NCI-H2081 (cell line): Measurements from ENCODE around the gene SPPL2C.
A peak's percentile ranks its signal among the peaks of the same experiment; 100 is the strongest.

Source experiments
- DNase-seq, 2 experiments: peaks; one replicate each; lab custom pipeline; 2025; lab: John Stamatoyannopoulos, UW

The SPPL2C gene, protein sequence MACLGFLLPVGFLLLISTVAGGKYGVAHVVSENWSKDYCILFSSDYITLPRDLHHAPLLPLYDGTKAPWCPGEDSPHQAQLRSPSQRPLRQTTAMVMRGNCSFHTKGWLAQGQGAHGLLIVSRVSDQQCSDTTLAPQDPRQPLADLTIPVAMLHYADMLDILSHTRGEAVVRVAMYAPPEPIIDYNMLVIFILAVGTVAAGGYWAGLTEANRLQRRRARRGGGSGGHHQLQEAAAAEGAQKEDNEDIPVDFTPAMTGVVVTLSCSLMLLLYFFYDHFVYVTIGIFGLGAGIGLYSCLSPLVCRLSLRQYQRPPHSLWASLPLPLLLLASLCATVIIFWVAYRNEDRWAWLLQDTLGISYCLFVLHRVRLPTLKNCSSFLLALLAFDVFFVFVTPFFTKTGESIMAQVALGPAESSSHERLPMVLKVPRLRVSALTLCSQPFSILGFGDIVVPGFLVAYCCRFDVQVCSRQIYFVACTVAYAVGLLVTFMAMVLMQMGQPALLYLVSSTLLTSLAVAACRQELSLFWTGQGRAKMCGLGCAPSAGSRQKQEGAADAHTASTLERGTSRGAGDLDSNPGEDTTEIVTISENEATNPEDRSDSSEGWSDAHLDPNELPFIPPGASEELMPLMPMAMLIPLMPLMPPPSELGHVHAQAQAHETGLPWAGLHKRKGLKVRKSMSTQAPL

DNA sequence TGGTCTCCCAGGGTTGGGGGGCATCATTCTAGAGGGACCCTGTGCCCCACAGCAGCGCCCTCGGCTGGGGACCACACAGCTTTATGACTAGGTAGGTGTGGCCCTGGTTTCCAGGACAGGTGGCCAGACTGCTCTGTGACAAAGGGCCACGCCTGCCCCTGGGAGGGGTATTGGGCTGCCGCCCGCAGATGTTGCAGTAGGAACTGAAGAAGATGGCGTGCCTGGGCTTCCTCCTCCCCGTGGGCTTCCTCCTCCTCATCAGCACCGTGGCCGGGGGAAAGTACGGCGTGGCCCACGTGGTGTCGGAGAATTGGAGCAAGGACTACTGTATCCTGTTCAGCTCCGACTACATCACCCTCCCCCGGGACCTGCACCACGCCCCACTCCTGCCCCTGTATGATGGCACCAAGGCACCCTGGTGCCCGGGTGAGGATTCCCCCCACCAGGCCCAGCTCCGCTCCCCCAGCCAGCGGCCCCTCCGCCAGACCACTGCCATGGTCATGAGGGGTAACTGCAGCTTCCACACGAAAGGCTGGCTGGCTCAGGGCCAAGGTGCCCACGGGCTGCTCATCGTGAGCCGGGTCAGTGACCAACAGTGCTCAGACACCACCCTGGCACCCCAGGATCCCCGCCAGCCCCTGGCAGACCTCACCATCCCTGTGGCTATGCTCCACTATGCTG, at the start of gene SPPL2C:
Gene SPPL2C, plus strand, starts transcription at position 187 of the 681 bp plus-strand sequence. Its CDS starts 26 bp downstream, at position 213.
- DNase-seq: no peak

DNA sequence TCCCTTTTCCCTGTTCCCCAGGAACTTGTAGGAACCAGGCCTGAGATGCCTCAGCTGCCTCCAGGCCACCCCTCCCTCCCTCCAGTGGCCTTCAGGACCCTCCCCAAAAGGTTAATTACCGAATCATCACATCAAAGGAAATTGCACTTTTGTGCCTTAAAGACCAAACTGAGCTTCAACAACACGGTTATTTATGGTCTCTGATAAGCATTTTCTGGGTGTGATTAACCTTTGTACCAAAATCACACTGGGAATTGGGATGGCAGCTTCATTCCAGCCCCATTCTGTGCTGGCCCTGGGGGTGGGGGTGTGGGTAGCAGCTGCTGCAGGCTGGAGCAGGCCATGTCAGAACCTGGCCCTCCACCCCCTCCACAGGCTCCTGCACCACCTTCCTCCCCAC, 43.9 kb upstream of the SPPL2C start:
- no peak for DNase-seq

DNA sequence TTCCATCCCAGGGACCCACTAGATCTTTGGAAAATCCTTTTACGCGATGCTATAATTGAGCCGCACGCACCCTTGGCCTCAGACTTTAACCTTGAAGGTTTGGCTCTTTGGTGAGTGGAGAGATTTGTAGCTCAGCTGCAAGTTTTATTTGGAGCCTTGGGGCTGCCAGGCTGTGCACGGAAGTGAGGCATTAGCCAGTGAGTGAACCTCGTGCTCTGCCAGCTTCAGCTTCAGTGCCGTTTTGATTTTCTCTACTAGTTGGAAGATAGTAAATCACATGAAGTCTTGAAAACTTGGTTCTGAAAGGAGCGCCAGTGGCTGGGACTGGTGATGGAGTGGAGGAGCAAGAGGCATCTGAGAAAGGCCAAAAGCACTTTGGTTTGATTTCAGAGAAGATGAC, 43.3 kb upstream of the SPPL2C start:
- no peak for DNase-seq

DNA sequence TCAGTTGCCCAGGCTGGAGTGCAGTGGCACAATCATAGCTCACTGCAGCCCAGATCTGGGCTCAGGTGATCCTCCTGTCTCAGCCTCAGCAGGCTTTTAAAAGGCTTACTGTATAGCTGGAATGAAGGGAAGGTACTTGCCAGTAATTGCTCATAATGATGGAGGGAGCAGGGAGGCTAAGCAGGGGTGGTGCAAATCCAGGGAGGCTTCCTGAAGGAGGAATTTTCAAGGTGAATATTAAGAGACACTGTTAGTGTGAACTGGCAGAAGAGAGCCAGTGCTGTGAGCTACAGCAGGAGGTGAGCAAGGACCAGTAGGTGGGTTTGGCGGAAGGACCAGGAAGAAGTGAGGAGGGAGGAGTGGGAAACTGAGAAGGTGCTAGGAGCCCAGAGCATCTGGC, 35.8 kb upstream of the SPPL2C start:
- DNase-seq: no peak

DNA sequence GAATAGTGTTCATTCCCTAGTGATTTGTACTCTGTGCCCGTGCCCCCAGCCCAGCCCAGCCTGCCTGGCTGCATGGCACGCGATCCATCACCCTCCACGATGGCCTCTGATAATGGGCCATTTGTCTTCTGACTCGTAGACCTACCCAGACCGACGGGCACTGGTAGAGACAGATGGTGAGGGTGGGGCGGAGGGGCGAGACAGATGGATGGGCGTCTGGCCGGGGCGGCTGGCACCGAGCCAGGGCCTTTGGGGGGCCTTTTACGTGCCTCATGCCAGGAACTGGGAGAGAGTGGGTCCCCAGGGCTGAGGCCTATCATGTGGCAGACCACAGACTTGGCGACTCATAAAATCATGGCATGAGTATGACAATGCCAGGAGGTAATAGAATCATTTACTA, 35.2 kb upstream of the SPPL2C start:
- DNase-seq: peak in 1 of 2 experiments; percentile 46

DNA sequence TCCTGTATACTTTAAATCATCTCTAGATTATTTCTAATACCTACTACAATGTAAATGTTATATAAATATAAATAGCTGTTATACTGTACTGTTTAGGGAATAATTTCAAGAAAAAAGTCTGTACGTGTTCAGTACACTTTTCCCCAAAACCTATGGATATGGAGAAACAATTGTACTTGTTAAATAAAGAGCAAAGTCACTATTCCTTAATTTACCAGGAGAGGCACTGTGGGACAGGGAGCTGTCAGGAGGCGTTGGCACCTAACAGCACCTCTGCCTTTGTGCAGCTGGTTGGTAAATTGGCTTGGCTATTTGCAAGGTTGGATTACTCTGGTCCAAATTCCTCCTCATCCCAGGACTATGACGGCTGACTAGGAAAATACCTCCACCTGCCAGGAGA, 32.6 kb upstream of the SPPL2C start:
- peak; percentile 13 to 21 for DNase-seq

DNA sequence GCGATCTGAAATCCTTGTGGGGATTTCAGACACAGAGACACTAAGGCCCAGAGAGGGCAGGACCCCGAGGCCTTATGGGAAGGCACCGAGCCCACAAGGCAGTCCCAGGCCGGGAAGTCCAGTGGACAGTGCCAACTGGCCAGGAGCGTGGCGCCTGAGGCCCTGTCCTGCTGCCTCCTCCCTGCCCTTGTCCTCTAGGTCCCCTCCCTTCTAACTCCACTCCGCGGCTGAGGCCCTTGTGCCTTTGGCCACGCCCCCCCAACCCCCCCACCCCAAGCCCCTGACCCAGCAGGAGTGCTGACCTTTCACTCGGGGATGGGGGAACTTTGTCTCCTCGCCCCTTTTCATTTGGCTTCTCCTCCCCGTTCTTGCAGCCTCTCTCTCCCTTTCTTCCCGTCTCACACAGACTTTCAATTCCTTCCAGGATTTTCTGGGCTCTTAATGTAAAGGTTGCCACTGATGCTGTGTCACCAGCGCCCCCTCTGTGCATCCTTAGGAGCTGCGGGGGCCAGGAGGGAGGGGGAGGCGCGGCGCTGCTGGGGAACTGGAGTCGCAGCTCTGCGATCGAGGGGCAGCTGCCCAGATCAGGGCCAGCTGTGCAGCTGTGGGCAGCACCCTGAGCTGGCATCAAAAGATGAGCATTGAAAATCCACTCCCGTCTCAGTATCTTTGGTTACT, 31.5 kb upstream of the SPPL2C start:
- no peak for DNase-seq

DNA sequence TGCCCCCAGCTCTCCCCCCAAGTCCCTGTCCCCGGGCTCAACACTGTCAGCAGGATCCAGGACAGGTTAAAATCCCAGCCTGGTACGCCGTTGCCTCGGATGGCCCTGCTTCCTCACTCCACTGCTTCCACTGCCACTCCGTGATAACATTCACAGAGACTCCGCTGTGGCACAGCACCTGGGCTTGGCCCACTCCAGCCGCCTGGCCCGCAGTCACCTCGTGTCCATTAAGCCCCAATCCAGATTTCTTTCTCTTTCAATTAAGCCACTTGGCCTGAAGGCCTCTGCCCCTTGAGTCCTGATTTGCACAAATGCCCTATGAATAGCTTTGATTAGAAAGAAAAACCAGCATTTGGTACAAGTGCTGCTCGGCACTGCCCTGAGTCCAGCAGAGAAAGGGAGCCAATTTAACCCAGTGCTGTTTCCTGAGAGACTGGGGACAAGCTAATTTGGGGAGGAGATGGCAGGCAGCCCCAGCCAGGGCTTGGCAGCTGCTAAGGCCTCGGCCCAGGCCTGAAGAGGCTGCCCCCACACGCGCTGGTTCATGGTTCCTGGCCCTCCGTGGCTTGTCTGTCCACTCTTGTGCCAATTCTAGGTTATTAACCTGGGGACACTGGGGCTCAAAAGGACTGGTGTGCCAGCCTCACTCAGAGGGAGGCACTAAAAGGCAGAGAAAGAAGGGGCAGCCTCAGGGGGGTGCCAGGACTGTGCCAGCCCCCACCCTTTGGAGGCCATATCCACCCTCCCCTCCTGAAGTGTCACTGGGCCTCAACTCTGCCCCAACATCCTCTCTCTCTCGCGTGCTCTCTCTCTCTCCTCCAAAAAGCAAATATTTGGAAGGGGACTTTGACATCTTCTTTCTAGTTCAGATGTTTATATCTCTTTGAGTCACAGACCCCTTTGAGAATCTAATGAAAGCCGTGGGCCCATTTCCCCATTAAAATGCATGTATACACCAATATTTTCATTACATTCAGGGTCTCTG, 29.8 kb upstream of the SPPL2C start:
- no peak for DNase-seq

DNA sequence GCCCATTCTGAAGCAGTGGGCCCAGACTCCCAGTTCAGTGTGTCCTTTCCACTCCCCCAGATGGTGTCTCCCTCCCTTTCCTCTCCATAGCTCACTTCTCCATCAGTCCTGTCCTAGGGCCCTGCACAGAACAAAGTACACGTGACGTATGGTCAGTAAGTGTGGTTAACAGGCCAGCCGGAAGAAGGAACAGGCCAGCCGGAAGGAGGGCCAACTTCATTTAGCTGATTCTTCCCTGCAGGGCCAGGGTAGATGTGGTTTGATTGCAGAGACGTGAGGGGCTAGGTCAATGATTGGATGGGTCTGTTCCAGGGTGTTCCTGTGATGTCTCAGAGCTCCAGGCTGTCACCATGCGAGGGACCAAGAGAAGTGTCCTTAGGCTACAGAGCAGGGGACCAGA, 28.9 kb upstream of the SPPL2C start:
- no peak for DNase-seq

DNA sequence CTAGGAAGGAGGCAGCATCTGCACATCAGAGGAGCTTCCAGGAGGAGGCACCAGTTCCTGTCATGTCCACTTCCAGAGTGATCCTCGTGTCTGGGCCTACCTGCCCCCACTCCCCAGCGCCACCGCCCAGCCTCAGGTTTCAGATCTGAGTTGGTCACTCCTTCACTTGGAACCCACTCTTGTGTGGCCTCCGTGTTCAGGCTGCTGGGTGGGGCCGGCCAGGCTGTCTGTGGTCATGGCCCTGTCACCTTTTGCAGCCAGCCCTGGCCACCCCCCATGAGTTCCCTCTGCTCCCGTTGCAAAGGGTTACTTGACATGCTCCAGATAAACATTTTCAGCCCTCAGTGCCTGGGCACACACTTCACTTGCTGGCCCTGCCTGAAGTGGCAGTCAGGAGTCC, 26.6 kb upstream of the SPPL2C start:
- DNase-seq: no peak

DNA sequence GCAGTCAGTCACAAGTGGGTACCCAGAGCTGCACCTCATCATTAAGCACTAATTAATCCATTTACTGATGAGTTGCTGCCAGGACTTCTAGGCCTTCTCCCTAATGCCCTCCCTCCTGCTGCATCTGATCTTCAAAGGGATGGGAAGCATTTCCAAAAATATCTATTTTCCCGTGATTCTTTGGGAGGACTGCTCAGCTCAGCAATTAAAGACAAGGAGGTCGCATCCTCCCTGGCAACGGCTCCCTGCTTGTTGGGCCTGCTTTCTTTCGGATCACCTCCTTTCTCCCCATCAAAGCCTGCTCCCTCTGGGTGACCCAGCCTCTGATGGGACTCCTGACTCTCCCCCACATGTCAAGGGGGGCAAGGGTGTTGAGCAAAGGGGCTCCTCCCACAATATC, 26.0 kb upstream of the SPPL2C start:
- DNase-seq: no peak

DNA sequence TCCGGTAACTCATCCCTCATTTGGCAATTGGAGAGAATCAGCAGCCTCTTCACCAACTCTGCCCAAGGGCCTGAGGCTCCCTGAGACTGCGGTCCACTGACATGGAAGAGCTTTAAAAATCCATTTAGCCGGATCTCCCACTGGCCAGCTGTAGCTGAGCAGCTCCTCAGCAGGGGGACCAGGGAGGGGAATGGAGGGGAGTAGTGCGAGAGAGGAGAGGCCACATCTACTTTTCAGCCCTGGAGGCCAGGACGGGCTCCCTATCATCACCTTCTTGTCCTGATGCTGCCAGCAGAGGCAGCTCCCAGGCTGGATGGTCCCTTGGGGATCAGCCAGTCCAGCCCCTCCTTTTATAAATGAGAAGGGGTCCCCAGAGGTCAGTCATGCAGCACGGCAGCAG, 25.0 kb upstream of the SPPL2C start:
- no peak for DNase-seq

DNA sequence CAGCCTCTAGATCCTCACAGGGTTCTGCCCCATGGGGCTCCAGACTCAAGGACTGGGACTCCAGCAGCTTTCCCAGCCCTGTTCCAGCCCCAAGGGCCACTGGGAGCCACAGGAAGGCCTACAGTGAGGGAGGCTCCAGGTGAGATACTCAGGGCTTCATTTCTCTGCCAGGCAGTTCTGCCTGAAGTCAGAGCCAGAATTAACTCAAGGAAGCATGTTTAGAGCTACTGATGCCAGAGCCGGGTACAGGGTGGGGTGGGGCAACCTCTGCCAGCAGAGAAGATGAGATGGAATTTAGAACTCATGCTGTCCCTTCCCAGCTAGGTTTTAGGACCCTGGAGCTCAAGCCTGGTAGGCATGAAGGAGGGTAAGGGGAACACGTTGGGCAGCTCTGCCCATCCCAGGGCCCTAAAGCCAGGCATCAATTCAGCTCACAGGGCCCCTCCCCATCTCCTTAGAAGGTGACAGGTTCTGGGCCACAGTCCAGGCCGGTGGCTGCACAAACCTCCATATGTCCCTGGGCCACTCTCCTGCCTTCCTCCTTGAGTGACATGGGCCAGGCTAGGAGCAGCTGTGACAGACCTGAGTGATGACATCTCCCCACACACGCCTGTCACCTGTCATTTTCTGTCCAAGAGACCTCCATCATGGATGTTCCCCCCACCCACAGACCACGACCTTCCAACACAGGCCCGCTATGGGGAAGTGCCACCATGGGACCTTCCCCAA, 24.5 kb upstream of the SPPL2C start:
- no peak for DNase-seq

DNA sequence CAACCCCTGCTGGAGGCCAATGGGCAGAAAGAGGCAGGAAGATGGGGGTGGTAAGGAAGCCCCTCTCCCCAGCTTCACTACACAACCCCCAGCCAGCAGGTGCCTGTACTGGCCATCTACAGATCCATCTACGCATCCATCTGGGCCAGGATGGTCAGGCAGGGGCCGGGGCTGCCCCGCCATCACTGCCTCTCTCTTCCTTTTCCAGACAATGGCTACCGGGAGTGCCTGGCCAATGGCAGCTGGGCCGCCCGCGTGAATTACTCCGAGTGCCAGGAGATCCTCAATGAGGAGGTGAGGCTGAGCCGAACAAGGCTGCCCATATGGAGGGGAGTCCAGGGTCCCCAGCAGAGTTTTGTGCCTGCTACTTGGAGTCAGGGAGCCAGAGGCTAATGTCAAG, 23.5 kb upstream of the SPPL2C start:
- no peak for DNase-seq

DNA sequence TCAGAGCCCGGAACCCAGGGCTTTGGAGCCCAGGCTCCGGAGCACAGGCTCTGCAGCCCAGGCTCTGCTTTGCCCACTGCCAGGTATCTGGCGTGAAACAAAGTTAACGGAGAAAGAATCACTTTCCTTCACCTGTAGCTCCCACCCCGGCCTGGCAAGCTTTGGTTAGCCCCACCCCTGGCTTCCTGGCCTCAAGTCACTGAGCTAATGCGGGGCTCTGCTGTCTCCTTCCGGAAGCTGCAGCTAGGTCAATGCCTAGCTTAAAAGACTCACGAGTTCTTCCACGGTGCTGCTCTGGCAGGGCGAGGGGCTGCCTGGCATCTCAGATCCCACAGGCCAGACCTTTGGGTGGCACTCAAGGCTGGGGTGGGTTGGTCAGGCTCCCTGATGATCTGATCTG, 21.1 kb upstream of the SPPL2C start:
- no peak for DNase-seq

DNA sequence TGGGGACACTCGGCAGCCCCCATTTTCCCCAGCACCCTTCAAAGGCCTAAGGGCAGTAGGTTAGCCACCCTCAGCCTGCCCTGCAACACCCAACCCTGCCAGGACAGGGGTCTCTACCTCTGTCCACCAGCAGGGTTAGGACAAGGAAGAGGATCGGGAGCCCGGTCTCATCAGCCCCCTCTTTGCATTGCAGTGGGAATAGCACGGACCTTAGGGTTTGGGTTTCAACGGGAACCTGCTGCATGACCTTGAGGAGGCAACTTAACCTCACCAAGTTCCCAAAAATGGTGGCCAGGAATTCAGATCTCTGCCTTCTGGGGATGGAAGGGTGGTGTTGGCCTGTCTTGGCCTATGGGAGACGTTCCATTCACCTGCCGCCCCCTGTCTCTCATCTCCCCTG, 20.2 kb upstream of the SPPL2C start:
- no peak for DNase-seq

DNA sequence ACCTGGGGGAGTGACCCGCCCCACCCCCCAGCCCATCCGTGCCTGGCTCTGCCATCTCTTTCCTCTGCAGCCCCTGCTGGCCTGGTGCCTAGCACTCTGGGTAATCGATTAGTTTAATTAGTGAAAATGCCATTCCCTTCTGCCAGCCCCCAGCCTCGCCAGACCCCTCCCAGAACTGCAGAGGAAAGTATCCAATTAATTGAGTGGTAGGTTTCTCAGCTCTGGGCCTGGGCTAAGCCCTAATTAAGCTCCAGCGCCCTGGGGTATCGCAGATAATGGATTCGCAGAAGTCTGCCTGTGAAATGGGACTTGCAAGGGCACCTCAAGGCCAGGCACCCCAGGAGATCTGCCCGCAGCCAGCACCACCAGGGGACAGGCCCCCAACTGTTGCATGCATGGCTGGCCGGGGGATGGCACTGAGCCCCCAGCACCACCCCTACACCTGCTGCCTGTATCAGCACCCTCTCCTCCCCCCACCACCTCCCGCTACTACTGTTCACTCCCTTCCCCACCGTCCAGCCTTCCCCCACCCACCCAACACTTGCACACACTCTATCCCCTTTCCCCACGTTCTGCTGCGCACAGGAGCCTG, 19.7 kb upstream of the SPPL2C start:
- no peak for DNase-seq

DNA sequence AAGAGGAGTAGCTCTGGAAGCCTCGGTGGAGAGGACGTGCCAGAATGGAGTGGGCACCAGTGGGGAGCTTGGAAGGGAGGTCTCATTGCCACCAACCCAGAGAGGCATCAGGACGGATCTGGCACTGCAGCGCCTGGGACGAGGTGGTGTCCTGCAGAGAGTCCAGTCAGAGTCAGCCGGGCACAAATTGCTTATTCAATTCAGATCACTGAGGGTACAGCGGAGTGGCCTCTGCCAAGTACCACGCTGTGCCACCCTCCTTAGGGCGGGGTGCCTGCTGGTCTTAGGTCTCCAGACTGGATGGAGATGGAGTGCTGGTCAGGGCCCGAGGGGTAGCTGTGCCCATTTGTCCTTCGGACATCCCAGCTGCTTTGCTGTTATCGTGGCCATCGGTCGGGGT, 18.9 kb upstream of the SPPL2C start:
- DNase-seq: no peak

DNA sequence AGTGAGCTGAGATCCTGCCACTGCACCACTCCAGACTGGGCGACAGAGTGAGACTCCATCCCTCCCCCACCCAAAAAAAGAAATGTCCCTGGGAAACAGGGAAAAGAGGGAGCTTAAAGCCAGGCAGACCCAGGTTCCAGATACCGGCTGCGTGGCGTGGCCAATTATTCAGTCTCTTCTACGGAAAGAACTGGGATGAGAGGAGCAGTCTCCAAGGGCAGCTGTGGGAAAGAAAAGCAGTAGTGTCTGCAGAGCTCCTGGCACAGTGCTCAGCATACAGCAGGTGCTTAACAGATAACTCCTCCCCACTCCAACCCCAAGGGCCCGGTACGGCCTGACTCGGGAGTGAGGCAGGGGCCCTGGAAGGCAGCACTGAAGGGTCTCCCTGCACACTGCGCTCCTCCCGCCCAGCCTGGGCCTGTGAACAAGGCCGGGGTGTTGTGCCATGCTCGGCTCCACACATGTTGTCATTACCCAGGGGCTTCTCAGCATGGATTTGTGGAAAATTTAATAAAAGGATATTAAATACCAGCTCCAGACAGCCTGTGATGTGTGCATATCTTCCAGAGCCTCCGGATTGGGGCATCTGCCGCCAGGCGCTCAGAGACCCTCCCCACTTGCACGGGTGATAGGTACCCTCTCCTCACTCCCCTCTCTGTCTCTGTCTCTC, 17.6 kb upstream of the SPPL2C start:
- no peak for DNase-seq

DNA sequence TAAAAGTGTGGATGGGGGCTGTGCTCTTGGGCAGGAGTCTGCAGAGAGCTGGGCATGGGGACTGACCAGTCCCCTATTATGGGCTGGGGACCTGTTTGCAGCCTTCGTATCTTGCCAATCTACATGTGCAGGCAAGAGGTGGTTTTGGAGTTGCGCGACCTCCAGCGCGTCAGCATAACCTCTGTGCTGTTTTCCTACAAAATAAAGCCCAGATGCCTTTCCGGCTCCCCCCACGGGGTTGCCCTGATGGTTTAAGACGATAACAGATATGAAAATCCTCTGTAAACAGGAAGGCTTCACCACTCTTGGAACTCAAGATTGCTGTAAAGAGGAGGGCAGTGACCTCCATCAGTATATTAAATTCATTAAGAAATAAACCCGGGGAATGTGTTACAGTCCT, 16.5 kb upstream of the SPPL2C start:
- DNase-seq: no peak
